GM18519 (cell line): ENCODE measurements around the gene LBX2.
A peak's percentile ranks its signal among the peaks of the same experiment; 100 is the strongest.

Source experiments
- ATAC-seq: cut with Tn5 transposase; IDR thresholded peaks from one replicate; pipeline ENCODE4 v1.9.1; 2021; ENCODE audit warnings: mild to moderate bottlenecking, moderate library complexity; ENCODE audit not compliant: unreplicated experiment, low FRiP score

LBX2 gene

DNA sequence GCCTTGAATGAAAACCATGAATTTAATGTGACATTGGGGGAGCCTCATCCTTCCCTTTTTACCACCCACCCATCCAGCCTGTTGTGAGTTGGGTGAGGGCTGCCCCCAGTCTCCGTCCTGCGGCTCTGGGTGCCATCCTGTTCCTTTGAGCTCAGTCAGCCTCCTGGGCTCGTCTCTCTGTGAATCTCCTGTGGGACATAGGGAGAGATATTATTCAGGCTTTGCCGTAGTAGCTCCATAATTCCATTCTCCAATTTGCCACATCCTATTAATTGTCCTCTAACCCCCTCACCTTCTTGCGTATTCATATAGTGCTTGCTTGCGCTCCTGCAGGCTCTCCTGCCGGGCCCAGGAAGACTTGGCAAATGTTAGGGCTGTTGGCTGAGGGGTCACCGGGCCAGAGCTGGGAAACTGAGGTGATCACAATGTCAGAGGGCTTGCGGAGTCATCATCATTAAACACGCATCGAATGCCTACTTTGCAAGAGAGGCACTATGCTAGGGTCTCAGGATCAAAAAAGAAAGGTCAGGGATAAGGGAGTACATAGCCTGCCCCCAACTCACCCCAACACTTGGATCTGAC lies 27.3 kb upstream of the LBX2 start:
- ATAC-seq = no peak

DNA sequence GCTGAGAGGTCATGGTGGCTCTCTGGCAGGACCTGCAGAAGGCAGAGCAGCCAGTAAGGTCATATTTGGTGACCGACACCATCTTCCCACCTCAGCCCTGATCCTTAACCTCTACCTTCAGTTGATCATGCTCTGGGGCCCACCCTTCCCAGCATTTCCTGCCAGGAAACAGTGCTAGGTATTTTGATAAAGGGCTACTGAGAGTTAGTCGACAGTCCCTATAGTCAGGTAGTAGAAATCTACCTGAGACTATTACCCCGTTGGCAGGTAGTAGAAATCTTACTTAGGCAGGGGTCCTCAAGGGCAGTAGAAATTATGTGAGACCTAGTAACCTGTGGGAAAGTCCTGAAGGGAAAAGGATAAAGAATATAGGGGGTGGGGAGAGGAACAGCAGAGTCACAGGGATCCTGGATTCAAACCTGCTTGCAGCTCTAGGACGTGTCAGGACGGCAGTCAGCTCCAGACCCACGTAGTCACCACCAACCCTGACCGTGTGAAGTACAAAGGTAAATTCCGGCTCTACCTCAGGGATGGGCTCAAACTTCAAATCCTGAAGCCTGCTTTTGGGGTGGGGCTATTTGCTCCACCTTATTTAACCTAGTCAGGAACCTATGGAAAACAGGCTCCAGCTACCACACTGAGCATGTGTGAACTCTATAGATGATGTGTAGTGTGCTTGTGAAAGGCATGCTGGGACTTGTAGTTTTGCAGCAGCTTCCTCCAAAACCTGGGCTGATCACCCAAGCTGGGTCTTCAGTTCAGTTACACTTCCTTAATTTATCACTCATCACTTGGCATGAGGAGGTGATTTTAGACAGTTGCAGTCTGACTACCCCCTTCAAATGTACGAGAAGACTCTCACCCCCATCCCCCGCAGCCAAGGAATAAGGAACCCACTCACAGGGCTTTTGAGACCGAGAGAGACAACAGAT lies 26.6 kb upstream of the LBX2 start, which contains the start of gene DQX1:
TSS of gene DQX1 (minus strand) at position 515 of the 932 bp plus-strand sequence. CDS start at position 13, 502 bp downstream.
- ATAC-seq = peak; percentile 32

DNA sequence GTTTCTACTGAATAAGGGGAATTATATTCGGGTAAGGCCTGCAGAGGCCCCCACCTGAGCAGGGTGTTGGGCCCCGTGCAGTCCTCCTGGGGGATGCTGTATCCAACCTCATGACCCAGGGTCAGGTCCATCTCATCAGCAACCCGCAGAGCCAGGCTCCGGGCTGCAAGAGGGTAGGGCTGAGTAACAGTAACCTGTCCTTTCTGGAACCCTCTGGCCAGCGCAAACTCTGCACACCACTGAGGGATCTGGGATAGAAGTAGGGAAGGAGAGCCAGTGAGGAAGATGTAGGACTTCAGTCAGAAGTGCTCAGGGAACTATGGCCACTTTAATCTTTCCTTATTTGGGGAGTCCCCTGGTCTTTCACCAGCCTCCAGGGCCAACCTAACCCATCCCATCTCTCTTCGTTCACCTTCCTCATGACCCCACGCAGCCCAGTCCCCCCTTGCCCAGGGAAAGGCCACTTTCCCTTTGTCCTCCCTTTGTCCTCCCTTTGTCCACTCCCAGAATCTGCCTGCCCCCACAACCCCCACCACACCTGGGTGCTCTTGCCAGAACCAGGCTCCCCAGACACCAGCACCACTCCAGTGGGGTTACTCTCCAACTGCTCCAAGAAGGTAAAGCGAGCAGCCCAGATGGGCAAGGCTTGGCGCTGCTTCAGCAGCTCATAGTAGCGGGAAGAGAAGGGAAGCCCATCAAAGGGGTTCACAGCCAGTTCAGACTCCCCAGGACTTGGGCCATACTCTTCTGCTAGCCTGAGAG lies 25.7 kb upstream of the LBX2 start:
- ATAC-seq = no peak

DNA sequence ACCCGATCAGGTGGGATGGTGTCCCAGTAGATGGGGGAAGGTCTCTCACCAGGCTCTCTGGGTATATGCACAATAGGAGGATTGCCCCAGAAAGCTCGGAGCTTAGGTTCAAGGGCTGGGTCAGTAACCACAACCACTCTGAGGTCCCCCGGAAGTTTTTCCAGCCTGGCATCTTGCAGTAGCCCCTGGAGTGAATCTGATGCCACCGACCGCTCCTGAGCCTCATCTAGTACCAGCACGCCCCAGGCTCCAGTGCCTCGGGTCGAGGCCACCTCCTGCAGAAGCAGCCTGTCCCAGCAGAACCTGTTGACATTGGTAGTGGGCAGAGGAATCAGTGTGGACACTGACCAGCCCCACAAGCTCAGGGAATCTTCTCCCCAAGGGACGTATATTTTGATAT lies 24.6 kb upstream of the LBX2 start:
- no peak for ATAC-seq

DNA sequence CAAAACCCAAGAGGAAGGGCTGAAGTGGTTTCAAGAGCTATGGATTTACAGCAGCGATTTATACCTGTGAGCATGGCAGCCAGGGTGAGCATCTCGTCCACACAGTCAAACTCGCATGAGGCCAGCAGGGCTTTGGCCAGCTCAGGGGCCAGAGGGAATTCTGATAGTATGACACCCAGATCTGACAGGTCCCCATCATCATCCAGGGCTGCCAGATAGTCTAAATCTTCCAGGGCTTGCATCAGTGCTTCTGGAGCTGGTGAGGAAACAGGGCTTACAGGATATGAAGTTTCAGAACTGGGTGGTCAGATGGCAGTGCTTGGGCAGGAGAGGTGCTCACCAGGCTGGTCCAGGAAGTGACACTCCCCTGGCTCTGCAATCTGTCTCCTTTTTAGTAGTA lies 23.1 kb upstream of the LBX2 start:
- no peak for ATAC-seq

DNA sequence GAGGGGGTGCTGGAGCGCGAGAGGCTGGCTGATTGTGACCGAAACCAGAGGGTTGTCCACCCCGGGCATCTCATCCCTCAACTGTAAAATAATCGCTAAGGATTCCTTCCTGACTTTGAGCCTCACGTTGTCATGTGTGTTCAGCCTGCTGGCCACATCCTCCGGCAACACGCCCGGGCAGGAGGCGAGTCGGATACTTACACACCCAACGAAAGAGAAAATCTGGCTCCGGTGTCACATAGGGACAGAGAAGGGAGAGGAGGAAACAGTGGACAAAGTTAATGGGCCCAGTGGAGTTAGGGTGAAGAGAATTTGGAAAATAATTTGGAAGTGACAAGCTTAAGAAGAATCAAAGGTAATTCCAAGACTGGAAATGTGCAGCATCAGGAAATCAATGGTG lies 17.2 kb upstream of the LBX2 start:
- ATAC-seq = no peak

DNA sequence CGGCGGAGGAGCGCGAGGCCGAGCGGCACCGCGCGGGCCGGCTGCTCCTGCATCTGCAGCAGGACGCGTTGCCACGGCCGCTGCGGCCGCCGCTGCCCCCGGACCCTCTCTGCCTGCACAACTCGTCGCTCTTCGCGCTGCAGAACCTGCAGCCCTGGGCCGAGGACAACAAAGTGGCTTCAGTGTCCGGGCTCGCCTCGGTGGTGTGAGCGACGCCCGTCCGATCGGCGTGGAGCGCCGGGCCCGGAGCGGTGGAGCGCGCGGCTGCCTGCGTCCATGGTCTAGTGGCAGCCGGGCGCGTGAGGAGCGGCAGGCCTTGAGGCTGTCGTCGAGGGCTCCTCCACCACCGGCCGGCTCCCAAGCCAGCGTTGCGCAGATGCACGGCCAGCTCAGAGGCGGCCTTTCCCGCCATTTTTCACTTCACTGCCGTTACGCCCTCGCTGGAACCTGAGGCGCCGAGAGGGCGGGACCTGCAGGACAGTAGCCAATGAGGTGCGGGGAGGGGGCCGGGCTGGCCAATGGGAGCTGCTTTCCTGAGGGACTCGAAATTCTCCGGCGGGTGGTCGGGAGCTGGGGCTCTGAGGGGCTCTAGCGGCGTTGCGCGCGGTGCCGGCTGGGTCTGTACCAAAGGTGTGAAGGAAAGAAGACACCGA lies 16.7 kb upstream of the LBX2 start:
- no peak for ATAC-seq

DNA sequence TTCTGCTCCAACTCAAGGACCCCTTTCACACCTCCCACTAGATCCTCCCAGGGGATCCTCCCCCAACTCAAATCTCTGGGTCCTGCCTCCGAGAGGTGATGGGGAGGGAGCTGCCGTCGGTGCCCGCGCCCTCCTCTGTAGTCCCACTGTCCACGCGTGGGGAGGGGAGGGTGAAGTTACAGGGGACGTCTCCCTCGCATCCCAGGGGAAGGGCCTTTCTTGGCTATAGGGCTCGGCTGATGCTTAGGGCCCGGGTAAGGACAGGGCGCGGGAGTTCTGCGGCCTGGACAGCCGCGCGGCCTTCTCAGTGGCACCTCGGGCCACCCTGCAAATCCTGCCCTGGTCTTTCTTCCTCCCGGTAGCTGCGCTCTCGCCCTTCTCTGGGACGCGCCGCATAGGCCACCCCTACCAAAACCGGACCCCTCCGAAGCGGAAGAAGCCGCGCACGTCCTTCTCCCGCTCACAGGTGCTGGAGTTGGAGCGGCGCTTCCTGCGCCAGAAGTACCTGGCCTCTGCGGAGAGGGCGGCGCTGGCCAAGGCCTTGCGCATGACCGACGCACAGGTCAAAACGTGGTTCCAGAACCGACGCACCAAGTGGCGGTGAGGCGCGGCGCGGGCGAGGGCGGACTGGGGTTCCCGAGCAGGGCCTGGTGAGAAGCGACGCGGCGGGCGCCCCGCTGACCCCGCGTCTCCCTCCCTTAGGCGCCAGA lies 16.0 kb upstream of the LBX2 start:
- ATAC-seq = no peak

DNA sequence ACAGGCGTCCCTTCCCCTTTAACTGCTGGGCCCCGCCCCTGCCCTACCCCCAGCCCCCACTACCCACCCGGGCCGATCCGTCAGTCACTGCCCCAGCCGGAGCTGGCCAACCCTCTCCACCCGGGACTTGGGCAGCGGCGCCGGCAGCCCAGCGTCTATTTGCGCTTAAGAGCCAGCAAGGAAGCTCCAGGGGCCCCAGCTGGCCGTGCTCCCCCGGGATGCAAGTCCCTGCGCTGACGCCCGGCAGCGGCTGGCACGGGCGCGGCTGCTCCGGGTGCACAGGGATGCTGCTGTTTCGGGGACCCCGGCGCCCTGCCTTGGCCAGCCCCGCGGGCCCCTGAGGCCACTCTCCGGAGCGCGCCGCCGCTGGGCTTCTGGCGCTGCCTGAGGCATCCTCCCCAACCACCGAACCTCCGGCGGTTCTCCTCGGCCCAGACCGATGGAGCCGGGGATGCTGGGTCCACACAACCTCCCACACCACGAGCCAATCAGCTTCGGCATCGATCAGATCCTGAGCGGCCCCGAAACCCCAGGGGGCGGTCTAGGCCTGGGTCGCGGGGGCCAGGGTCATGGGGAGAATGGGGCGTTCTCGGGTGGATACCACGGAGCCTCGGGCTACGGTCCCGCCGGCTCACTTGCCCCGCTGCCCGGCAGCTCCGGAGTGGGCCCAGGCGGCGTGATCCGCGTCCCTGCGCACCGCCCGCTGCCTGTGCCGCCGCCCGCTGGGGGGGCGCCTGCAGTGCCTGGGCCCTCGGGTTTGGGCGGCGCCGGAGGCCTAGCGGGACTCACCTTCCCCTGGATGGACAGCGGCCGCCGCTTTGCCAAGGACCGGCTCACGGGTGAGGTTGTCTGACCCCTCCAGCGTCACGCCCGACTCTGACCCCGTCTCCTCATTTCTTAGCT lies 15.2 kb upstream of the LBX2 start, which contains the start of gene TLX2:
TSS of gene TLX2 (plus strand) at position 83 of the 903 bp plus-strand sequence. CDS start at position 440, 357 bp downstream.
- no peak for ATAC-seq

DNA sequence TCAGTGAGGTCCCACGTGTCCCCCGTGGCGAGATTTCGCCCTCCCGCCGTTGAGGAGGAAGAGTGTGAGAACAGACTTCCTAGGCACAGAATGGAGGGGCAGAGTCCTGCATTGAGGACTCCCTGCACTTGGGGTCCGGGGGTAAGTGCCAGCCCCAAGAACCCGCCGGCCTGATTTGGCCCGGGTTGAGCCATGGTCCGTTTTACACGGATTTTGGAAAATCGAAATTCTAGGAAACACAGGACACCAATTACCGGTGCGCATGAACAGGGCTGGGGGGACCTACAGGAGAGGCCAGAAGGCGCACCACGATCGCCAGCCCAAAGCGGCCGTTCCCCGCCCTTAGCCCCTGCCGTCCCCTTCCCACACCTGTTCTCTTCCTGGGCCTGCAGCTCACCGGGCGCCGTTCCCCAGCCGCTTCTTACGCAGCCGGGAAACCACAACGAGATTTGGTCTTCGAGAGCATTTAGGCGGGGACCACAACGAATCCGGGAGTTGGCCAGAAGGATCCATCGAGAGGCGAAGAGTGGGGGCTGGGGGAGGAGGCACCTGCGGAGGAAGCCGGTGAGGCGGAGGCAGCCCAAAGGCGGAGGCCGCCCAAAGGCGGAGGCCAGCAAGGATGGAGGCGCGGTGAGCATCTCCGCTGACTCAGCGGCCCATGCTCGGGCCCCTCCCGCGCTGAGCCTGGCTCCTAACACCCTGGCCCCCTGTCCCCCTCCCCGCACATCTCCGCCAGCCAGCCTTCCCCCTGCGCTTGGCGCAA lies 14.4 kb upstream of the LBX2 start:
- ATAC-seq = no peak

DNA sequence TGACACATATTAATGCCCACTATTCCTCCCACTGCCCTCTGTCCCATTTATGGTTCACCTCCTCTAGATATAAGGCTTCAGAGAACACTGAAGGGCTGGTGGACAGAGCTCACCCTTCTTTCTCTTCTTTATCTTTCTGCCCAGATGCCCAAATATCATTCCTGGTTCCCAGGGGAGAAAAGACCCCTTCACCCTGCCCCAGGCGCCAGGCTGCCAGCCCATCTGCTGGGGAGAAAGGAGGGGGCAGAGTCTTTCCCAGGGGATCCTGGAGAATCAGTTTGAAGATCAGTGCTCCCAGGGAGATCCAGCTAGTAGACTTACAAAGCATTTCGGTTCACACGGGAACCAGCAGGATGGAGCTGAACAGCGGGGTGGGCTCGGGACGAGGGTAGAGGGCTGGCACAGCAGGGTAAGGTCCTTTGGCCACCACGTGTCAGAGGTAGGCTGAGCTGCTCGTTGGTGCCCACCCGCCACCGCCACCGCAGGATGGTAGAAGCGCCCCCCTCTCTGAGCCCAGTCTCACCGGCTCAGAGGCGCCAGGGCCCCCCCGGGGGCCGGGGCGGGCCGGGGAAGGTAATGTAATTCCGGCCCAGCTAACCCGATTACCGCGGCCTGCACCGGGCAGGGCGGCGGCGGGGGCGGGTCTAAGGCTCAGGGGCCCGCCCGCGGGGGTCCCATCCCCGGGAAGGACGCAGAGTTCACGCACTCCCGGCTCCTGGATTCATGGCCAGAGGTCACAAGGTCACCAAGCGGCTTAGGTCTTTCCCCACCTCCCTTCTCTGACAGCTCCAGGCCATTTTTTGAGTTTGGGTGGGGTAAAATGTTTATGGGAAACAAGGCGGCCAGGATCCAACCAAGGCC lies 13.6 kb upstream of the LBX2 start:
- no peak for ATAC-seq

DNA sequence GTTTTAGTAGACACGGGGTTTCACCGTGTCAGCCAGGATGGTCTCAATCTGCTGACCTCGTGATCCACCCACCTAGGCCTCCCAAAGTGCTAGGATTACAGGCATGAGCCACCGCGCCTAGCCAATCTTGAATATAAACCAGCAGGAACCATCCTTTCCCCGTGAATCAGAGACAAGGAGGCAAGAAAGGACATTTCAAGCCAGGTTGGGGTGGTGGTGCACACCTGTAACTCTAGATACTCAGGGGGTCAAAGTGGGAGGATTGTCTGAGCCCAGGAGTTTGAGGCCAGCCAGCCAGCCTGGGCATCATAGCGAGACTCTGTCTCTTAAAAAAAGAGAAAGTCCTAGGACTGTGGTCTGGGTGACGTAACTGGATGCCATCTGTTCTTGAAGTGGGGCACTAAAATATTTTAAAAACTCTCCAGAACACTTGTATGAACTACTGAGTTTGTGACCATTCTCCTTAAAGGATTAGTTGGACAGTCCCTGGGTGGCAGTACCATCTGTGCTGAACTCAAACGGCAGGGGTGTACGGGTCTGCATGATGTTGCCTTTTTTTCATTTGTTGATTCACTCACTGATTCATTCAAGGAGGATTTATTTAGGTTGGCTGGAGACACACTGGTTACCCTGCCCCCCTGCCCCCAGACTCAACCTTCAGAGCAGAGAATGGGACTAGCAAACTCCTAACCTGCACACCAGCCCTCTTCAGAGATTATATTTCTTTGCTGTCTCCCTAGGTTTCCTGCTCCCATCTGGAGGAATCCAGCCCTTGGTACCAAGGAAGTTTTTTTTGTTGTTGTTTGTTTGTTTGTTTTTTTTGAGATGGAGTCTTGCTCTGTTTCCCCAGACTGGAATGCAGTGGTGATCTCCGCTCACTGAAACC lies 11.9 kb upstream of the LBX2 start:
- ATAC-seq = no peak

DNA sequence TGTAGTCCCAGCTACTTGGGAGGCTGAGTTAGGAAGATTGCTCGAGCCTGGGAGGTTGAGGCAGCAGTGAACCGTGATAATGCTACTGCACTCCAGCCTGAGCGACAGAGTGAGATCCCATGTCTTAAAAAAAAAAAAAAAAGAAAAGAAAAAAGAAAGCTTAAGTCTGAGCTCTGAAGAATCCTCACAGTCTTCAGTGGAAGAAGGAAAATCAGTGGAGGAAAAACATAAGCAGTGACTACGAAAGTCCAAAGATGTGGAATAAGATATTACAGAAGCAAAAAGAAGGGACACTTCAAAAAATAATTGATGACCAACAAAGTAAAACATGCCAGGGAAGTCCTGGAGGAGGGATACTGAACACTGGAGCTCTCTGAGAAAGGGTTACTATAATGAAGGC lies 10.9 kb upstream of the LBX2 start:
- ATAC-seq = no peak

DNA sequence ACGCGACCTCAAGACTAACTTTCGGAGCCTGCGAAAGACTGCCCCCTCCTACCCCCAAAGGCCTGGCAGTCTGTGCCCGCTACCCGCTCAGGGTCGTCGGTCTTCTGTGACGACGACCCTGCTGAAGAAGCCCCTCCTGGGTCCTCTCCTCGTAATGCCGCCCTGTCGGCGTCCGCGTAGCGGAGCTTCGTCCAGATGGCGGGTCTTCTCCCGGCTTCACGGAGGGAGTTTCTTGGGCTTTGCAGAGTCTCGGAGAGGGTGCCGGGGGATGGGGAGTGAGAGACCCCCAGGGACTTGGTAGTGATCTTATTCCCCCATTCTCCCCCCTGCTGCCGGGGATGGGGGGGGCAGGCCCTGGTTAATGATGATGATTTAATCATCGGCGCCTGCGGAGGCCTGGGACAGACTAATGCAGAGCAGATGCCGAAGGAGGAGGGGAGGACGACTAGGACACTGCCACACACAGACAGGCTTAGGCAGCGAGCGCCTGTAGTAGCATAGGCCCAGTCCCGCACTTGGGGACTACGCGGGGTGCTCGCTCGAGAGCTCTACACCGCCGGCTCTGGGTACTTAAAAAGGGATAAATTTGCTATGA lies 8.6 kb upstream of the LBX2 start:
- no peak for ATAC-seq

DNA sequence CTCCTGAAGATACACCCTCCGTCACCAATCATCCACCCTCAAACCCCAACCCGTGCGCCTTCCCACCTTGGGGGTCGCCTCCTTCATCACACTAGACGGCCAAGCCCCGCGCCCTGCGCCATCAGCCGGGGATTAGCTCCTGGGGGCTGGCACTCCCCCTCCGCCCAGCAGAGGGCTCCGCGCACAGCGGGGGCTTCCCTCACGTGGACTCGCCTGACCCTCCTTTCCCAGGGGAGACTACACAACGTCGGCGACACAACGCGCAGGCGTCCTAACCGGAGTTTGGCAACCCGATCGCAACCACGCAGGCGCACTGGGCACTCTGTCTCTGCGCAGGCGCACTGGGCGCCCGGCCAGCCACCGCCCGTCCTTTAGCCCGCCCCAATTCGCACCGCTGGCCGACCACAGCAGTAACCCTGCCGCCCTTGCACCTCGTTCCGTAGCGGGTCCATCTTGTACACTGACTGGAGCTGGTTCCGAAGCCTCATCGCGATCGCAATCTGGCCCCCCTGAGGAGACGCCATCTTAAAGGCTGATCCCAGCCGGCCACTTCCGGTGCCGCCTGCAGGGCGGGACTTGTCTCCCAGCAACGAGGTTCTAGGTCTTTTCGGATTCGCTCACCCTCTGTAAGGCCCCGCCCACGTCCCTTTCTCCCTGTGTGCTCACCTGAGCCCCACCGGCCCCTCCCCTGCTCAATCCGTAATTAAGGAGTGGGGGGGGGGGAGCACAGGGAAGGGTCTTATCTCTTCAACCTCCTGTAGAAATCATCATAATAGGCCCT lies 7.9 kb upstream of the LBX2 start, which contains the start of gene PCGF1:
TSS of gene PCGF1 (minus strand) at position 551 of the 781 bp plus-strand sequence. CDS start at position 524, 27 bp downstream.
- ATAC-seq = peak; percentile 75
